ENCODE data around the gene LAPTM5. TPM values are rescaled to one million over a fixed set of nuclear protein-coding genes. Genes with fewer than 3 reads are reported as not detected.

The LAPTM5 gene
- total and polyA plus RNA-seq, 10 of the 15 experiments (the other 5 are each of a cell fraction or from before 2014, with no cell fraction given) = 24.1 to 1,034 (median 687) TPM

DNA sequence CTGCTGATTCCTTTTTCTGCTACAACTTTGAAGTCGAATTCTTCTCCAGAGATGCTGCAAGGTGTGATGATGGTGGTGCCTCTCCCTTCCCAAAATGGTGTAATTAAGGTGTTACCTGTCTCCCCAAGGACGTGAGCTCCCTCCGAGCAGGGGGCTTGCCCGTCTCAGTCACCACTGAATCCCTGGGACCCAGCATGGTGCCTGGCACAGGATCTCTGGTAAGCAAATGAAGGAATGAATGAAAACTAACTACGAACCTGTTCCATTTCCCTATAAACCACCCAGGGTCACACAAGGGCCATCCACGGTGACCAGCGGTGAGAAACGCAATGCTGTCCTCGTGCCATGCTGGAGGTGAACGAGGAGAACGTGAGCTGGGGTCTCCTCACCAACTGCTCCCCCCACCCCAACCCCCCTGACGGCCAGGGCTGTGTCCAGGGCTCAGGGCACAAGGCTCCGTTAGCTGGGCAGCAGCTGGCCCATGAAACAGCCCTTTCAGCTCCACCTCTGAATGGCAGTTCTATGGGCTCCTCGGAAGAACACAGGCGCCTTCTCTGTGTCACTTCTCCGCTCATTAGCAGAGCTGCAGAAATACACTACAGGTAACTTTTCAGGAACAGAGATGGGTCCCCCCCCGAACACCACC lies 32.0 kb downstream of the LAPTM5 start:
- POLR2A ChIA-PET = interaction anchor here (1.2 to 7.0 kb wide), 6 partner anchors 19 to 54 kb away, joined by 3 to 45 read pairs (median 6); no protein-coding TSS in a partner anchor

More for the DNA sequence above, 32.0 kb downstream of the LAPTM5 start:
- ChIA-PET CTCF (interaction anchor here (0.7 to 11.2 kb wide), 6 partner anchors 20 to 55 kb away, joined by 3 to 221 read pairs (median 3); no protein-coding TSS in a partner anchor), SMC1A (ENCODE audit: uncharacterized antibody, unreplicated experiment) (interaction anchor here (1.2 to 21.5 kb wide), 5 partner anchors 10 to 185 kb away, joined by 3 to 556 read pairs (median 4); partner anchors contain the start of gene LAPTM5), RAD21 (ENCODE audit: unreplicated experiment) (interaction anchor here (1.9 to 15.6 kb wide), 3 partner anchors 21 to 55 kb away, joined by 6 to 538 read pairs (median 7); partner anchors contain the start of gene LAPTM5)
- Histone ChIP-seq H3K79me2 (ENCODE audit: control insufficient read depth, insufficient read depth, low read length) (no peaks in the 10 kb centered on the region), H3K27ac (ENCODE audit: control insufficient read depth, insufficient read depth) (no peak overlapping the region), H3K9me3 (replicated peaks; ENCODE audit: control insufficient read depth, insufficient read depth, low read length) (no peaks in the 10 kb centered on the region), H3K27me3 (replicated peaks in 1 of 2; ENCODE audit: control insufficient read depth in 2 of 2, insufficient read depth in 2 of 2, low read length in 1 of 2) (no peaks in the 10 kb centered on the region), H3K36me3 (ENCODE audit: control insufficient read depth in 2 of 2, insufficient read depth in 2 of 2, low read length in 1 of 2) (no peaks in the 10 kb centered on the region), H2AFZ (ENCODE audit: control insufficient read depth, low read depth, low read length) (no peak overlapping the region), H3K9ac (ENCODE audit: control insufficient read depth, insufficient read depth, low read length) (no peak overlapping the region), H3K4me2 (ENCODE audit: control insufficient read depth, insufficient read depth) (no peak overlapping the region), H3K4me3 (no peak overlapping the region), H4K20me1 (ENCODE audit: control insufficient read depth, insufficient read depth) (no peaks in the 10 kb centered on the region), H3K4me1 (ENCODE audit: control insufficient read depth, insufficient read depth, low read length) (peaks cover 14% of the 10 kb centered on the region)
- in situ Hi-C loops (cut with MboI) = loop anchor here (10.0 kb wide), 1 partner anchor 49 kb away; no protein-coding TSS in a partner anchor
- ATAC-seq = no peak
- 76% methylated on average over 17 of the region's 17 CpGs for WGBS (ENCODE audit: insufficient coverage, insufficient replicate concordance, low lambda C conversion rate, missing lambda C conversion rate)
- FAIRE-seq = no peak
- no TSS peak for BruUV-seq (replicated peaks)
- intact Hi-C loops (cut with micrococcal nuclease; ENCODE audit: unreplicated experiment) = no loop called here
- no peak for DNase-seq (ENCODE audit: low read depth, low spot score)
- TF ChIP-seq TBL1XR1 (IDR thresholded peaks at IDR 0.05; ENCODE audit: low read depth, low read length) (no peak), SUPT20H (IDR thresholded peaks at IDR 0.05; ENCODE audit: borderline replicate concordance, control insufficient read depth, low read depth, low read length) (no peak), ESRRA (IDR thresholded peaks at IDR 0.05; ENCODE audit: low read length) (no peak), STAT3 (IDR thresholded peaks at IDR 0.05; ENCODE audit: low read depth, low read length) (no peak)
- TF ChIP-seq, protein P1, sequence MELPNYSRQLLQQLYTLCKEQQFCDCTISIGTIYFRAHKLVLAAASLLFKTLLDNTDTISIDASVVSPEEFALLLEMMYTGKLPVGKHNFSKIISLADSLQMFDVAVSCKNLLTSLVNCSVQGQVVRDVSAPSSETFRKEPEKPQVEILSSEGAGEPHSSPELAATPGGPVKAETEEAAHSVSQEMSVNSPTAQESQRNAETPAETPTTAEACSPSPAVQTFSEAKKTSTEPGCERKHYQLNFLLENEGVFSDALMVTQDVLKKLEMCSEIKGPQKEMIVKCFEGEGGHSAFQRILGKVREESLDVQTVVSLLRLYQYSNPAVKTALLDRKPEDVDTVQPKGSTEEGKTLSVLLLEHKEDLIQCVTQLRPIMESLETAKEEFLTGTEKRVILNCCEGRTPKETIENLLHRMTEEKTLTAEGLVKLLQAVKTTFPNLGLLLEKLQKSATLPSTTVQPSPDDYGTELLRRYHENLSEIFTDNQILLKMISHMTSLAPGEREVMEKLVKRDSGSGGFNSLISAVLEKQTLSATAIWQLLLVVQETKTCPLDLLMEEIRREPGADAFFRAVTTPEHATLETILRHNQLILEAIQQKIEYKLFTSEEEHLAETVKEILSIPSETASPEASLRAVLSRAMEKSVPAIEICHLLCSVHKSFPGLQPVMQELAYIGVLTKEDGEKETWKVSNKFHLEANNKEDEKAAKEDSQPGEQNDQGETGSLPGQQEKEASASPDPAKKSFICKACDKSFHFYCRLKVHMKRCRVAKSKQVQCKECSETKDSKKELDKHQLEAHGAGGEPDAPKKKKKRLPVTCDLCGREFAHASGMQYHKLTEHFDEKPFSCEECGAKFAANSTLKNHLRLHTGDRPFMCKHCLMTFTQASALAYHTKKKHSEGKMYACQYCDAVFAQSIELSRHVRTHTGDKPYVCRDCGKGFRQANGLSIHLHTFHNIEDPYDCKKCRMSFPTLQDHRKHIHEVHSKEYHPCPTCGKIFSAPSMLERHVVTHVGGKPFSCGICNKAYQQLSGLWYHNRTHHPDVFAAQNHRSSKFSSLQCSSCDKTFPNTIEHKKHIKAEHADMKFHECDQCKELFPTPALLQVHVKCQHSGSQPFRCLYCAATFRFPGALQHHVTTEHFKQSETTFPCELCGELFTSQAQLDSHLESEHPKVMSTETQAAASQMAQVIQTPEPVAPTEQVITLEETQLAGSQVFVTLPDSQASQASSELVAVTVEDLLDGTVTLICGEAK (IDR thresholded peaks at IDR 0.05; ENCODE audit: borderline replicate concordance) = no peak
- TF ChIP-seq, protein P2, sequence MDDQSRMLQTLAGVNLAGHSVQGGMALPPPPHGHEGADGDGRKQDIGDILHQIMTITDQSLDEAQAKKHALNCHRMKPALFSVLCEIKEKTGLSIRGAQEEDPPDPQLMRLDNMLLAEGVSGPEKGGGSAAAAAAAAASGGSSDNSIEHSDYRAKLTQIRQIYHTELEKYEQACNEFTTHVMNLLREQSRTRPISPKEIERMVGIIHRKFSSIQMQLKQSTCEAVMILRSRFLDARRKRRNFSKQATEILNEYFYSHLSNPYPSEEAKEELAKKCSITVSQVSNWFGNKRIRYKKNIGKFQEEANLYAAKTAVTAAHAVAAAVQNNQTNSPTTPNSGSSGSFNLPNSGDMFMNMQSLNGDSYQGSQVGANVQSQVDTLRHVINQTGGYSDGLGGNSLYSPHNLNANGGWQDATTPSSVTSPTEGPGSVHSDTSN (IDR thresholded peaks at IDR 0.05; ENCODE audit: insufficient replicate concordance, low read depth, low read length) = no peak

Measured in GM12878 (cell line).